ENCODE measurements around the gene ALOX15. TPM values are rescaled to one million over a fixed set of nuclear protein-coding genes. Genes with fewer than 3 reads are reported as not detected.

ALOX15 gene
- total RNA-seq, 4 donors from 2014 or later, result not detected

GRCh38 chr17:4672751-4673150 lies 31.3 kb upstream of the ALOX15 start:
- Histone ChIP-seq H3K4me1 (no peaks in the 10 kb centered on the region), H3K27ac (no peak overlapping the region), H3K27me3 (no peaks in the 10 kb centered on the region), H3K4me3 (no peak overlapping the region), H3K36me3 (peaks cover 0 to 73% (median 33%) of the 10 kb centered on the region in 3 donors), H3K9me3 (no peaks in the 10 kb centered on the region)
- DNase-seq (ENCODE audit: low spot score in 2 of 2), result no peak
- TF ChIP-seq CTCF (IDR thresholded peaks at IDR 0.05) (no peak), EP300 (IDR thresholded peaks at IDR 0.05) (no peak), POLR2A (IDR thresholded peaks at IDR 0.05) (no peak)
- WGBS, 2 donors, result 84 to 88% methylated on average over 8 of the region's 8 CpGs

GRCh38 chr17:4672055-4672630 lies 30.7 kb upstream of the ALOX15 start:
- TF ChIP-seq POLR2A (IDR thresholded peaks at IDR 0.05) (no peak), CTCF (IDR thresholded peaks at IDR 0.05) (no peak), EP300 (IDR thresholded peaks at IDR 0.05) (no peak)
- peaks cover 0 to 67% (median 33%) of the 10 kb centered on the region in 3 donors for H3K36me3 ChIP-seq
- no peak for DNase-seq (ENCODE audit: low spot score in 2 of 2)
- no peaks in the 10 kb centered on the region for H3K4me1 ChIP-seq
- WGBS, 2 donors, result 88 to 92% methylated on average over 8 to 9 of the region's 9 CpGs
- no peaks in the 10 kb centered on the region for H3K27me3 ChIP-seq
- H3K4me3 ChIP-seq, result no peak overlapping the region
- no peaks in the 10 kb centered on the region for H3K9me3 ChIP-seq
- H3K27ac ChIP-seq, result no peak overlapping the region

GRCh38 chr17:4667166-4667565 lies 25.7 kb upstream of the ALOX15 start:
- Histone ChIP-seq H3K36me3 (peaks cover 0 to 17% (median 0%) of the 10 kb centered on the region in 3 donors), H3K9me3 (no peaks in the 10 kb centered on the region), H3K27ac (no peak overlapping the region), H3K4me1 (no peaks in the 10 kb centered on the region), H3K27me3 (peaks cover 0 to 9% of the 10 kb centered on the region in 2 donors), H3K4me3 (no peak overlapping the region)
- no peak for DNase-seq (ENCODE audit: low spot score in 2 of 2)
- WGBS, 2 donors, result 58 to 61% methylated on average over 4 of the region's 4 CpGs
- TF ChIP-seq POLR2A (IDR thresholded peaks at IDR 0.05) (no peak), CTCF (IDR thresholded peaks at IDR 0.05) (no peak), EP300 (IDR thresholded peaks at IDR 0.05) (no peak)

- H3K9me3 ChIP-seq, result no peaks in the 10 kb centered on the region
- H3K4me1 ChIP-seq, result no peaks in the 10 kb centered on the region
- TF ChIP-seq EP300 (IDR thresholded peaks at IDR 0.05), result no peak
- TF ChIP-seq POLR2A (IDR thresholded peaks at IDR 0.05), result no peak
- peaks cover 0 to 9% (median 0%) of the 10 kb centered on the region in 3 donors for H3K36me3 ChIP-seq
- H3K27ac ChIP-seq, result no peak overlapping the region
- WGBS, 2 donors, result 58 to 59% methylated on average over 5 of the region's 5 CpGs
- no peak overlapping the region for H3K4me3 ChIP-seq
- no peak for DNase-seq (ENCODE audit: low spot score in 2 of 2)
- peaks cover 0 to 9% of the 10 kb centered on the region in 2 donors for H3K27me3 ChIP-seq
Observed at GRCh38 chr17:4666296-4666695, 24.8 kb upstream of the ALOX15 start.

- Histone ChIP-seq H3K27ac (no peak overlapping the region), H3K4me1 (no peaks in the 10 kb centered on the region), H3K27me3 (peaks cover 0 to 9% of the 10 kb centered on the region in 2 donors), H3K4me3 (no peak overlapping the region), H3K9me3 (no peaks in the 10 kb centered on the region), H3K36me3 (no peaks in the 10 kb centered on the region)
- no peak for DNase-seq (ENCODE audit: low spot score in 2 of 2)
- TF ChIP-seq CTCF (IDR thresholded peaks at IDR 0.05), result no peak
- TF ChIP-seq EP300 (IDR thresholded peaks at IDR 0.05), result no peak
- no peak for TF ChIP-seq POLR2A (IDR thresholded peaks at IDR 0.05)
- WGBS, 2 donors, result 51 to 58% methylated on average over 9 of the region's 9 CpGs
Observed at GRCh38 chr17:4665027-4665426, 23.5 kb upstream of the ALOX15 start.
